HG02763 (cell line): ENCODE measurements around the gene LIX1L.
A peak's percentile ranks its signal among the peaks of the same experiment; 100 is the strongest.
"Not testable (repeated sequence)": the region's sequence is repeated elsewhere in the genome, so short reads cannot be mapped to it uniquely, and the experiment has no call there.

Source experiments
- ATAC-seq: cut with Tn5 transposase; IDR thresholded peaks from one replicate; pipeline ENCODE4 v1.9.1; 2021; ENCODE audit warnings: mild to moderate bottlenecking, moderate library complexity; ENCODE audit not compliant: unreplicated experiment

LIX1L gene

GRCh38 chr1:145937436-145937835, 20.4 kb downstream of the LIX1L start:
- no peak for ATAC-seq

GRCh38 chr1:145936247-145936646, 21.6 kb downstream of the LIX1L start:
- ATAC-seq, result no peak

DNA sequence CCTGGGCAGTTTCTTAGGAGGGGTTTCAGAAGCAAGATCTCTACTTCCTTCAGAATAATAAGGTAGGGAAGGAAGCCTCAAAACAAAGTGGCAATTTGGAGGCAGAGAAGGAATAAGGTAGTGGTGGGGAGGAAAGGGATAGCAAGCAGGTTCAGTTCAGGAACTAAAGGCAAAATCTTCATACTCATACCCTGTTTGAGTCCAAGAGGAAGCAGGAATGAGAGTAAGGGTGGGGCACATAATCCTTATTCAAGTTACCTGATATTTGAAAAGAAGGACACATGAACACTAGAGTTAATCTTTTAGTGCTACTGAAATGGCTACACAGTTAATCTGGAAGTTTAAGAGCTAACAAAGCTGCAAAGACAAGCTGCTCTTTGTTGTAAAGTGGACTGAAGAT, 22.1 kb downstream of the LIX1L start:
- ATAC-seq, result no peak

GRCh38 chr1:145932522-145933009, 25.3 kb downstream of the LIX1L start:
- not testable (repeated sequence) for ATAC-seq

- ATAC-seq, result no peak
Observed at GRCh38 chr1:145927916-145928643, 29.7 kb downstream of the LIX1L start.

DNA sequence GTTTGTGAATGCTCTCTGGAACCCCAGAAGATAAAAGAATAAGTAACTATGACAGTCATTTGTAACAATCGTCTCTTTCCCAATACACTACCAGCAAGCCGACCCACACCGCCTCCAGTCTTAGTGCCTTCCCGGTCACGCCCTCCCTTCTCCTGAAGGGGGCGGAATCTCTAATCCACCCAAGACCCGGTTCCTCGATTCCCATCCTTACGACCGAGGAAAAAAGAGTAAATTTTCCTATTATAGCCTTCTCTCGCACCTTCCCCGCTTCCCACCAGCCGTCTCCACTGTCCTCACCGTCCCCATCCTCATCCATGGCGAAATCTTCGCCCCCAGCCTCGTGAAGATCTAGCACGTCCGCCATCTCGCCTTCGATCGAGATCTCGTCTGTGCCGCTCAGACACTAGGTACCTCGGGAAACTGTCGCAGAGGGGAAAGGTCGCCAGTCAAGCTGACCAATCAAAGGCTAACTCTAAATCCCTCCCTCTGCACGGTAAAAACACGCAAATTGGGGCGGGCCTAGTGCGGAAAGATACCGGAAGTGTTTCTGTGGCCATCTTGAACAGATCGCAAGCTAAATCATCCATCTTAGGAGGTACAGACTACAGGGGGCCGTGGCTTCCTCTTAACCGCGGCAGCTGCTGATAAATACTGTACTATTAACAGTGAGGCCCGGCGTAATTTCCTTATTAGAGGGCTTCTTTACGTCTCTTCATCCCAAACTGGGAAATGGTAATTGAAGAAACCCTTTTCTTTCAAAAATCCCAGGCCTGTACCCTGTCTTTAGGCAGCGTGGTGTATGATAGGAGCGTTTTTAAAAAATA, 30.5 kb downstream of the LIX1L start, which contains the start of gene RBM8A:
RBM8A (minus strand) TSS at position 422 of the 824 bp plus-strand sequence; CDS start at position 364, 58 bp downstream.
- peak; percentile 96 for ATAC-seq

DNA sequence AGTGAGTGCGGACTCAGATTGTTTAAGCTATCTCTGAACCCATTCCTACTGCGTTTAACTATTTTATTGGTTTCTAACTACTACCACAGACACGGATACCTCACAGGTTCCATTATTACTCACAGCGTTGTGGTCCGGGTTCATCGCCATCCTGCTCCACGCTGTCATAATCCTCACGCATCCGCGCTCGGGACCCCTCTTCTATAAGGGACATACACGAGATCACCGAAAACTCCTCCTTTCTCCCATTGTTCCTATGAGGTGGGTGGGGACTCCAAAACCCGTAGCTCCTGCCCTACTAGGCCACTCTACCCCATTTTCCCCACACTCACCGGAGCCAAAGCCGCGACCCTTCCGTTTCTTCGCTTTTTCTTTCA, 31.1 kb downstream of the LIX1L start:
- ATAC-seq, result peak; percentile 2

DNA sequence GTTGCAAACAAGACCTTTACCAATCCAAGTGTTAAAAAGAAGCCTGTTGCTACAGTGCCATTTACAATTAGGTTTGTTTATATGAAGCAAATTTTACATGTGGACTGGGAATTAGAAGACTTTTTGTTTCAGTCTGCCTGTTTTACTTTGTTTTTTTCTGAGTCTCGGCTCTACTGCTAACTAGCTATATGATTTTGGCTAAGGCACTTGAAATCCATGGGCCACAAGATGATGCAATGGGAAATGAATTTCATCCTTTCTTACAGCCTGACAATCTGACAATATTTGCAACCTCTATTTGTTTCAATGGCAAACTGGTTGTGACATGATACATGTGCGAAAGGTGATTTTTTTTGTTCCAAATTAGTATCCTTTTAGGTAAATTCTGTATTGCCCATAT, 35.6 kb downstream of the LIX1L start:
- ATAC-seq, result no peak

GRCh38 chr1:145920297-145920696, 37.5 kb downstream of the LIX1L start:
- not testable (repeated sequence) for ATAC-seq

GRCh38 chr1:145918992-145919939, 38.6 kb downstream of the LIX1L start:
- ATAC-seq, result peak; percentile 8

- peak; percentile 89 for ATAC-seq
Observed at GRCh38 chr1:145918144-145918991, 39.4 kb downstream of the LIX1L start, which contains the start of gene PEX11B. TSS of gene PEX11B (minus strand) at chr1:145918717. CDS start at chr1:145918688, 29 bp downstream.

DNA sequence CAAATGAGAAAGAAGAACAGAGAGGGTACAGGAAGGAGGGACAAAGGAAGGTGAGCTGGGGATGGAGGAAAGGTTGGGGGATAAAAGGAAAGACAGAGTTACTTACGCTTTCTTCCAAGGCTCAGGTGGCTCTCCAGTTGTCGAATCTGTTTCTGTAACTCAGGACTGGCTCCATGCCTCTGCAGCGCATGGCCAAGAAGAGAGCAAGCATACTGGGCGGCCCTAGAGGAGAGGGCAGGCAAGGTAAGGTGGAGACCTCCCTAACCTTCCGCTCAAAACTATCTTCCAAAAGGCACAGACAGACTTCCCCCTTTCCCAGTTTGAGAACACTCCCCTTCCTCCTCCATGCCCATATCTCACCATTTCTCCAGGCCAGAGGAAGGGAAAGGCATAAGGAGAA, 40.2 kb downstream of the LIX1L start:
- no peak for ATAC-seq

GRCh38 chr1:145916745-145917144, 41.1 kb downstream of the LIX1L start:
- ATAC-seq, result no peak

DNA sequence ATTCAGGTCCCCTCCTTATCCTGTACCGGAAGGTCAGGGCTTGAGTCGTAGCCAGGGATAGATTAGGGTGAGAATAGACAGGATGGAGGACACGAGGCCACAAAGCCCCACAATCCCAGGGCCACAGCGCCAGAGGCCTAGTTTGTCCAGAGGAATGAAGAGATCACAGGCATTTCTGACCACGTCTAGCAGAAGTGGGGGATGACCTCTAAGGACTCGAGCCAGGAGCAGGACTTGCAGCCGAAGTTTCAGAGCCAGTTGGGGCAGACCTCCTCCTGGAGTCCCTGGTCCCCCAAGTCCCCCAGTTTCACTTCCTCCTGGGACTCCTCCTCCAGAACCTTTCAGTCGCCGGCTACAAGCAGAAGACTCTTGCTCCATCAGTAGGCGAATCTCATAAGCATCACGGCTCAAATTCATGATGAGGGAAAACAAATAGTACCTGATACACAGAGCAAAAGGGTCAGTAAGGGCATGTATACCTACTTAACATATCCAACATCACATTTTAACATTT, 45.6 kb downstream of the LIX1L start:
- ATAC-seq, result no peak

DNA sequence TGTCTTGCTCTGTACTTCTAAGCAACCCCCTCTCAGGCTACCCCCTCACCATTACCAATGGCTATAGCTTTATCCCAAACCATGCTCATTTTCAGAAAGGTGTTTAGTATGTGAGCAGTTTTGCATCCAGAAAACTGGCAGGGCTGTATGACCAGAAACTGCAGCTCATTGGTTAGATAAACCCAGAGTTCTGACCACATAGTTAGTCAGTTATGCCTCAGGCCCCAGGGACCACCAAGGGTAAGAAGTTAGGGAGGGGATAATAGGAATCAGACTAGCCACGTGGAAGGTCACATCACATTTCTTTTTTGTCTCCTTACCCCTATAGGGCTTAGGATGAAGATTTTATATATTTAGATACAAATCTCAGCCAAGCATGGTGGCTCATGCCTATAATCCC, 49.2 kb downstream of the LIX1L start:
- ATAC-seq, result no peak

GRCh38 chr1:145906954-145907753, 50.7 kb downstream of the LIX1L start:
- ATAC-seq, result no peak

DNA sequence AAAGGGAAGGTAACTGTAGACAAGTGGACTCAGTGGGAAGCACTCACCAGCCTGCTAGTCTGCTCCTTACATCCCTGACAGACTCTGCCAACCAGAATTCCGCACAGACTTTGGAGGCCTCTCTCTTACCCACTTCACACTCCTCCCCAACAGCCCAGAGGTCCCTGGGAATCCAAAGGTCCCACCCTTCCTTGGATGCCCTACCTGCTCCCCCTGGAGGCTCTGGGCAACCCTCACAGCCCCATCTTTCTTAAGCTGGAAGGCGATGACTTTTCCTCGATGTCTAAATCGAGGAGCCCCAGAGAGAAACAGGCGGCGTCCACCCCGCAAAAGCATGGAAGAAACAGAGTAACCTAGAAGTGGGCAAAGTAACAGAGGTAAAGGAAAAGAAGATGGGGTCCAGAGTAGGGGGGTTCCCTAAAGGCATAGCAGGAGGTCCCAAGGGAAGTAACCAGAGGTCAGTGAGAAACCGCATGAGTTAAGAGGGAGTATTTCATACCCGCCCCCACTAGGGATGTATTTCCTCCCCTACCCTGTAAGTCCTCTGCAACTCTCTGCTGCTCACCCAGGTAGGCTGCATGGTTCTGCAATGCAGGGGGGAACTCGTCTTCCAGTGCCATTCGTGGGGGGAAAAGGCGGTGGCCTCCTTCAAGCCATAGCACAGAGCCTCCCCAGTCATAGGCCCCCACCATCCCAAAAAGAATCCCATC, 56.4 kb downstream of the LIX1L start:
- ATAC-seq, result no peak

GRCh38 chr1:145898756-145899155, 59.1 kb downstream of the LIX1L start:
- ATAC-seq, result no peak
